Inflammatory macrophage (primary cell): ENCODE measurements around the gene SMYD2.

Experiments
- DNase-seq, 2 donors: peaks; one replicate each; pipeline ENCODE4 v3.0.0-alpha.2; 2020 to 2022

The SMYD2 gene

DNA sequence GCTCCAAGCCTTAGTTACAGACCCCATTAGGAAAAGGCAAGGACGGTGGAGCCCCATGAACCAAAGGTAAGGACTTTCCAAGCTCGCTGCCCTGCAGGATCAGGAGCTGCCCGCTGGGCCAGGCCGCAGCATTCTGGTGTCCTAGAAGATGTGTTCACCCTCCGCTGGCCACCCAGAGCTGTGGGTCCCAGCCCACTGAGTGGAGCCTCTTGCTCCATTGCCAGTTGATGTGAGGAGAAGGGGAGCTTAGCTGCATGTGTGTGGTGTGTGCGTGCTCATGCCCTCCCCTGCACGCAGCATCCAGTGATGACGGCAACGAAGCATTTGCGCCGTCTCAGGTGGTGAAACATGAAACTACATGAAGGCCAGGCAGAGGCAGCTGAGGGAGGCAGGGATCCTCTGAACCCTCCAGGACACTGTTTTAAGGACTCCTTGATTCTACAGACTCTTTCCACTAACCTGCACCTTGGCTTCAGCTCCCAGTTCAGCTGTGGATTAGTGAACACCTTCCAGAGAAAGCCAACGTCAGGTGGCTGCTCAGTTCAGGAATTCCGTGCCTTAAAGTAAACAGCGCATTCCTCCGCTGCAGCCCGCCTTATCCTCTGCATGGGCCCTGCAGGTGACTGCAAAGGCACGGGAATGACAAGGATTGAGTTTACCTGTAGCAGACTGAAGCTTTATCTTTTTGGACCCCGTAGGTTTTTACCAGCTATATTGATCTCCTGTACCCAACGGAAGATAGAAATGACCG lies 48.7 kb downstream of the SMYD2 start:
- DNase-seq: no peak

DNA sequence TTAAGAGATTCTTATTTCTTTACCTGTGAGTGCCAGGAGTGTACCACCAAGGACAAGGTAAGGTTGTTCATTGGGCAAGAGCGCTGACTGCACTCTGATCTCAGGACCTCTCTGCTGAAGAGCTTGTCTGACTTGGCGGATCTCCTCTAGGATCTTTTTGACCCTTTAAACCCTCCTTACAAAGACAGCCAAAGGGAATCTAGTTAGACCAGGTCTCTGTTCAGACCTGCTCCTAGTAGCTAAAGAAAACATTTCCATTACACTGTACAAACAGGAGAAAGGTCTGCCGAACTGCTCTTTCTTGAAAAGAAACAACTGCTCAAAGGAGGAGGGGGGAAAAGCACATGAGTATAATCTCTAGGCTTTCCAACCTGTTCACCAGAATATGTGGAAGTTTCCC lies 49.3 kb downstream of the SMYD2 start:
- no peak for DNase-seq

DNA sequence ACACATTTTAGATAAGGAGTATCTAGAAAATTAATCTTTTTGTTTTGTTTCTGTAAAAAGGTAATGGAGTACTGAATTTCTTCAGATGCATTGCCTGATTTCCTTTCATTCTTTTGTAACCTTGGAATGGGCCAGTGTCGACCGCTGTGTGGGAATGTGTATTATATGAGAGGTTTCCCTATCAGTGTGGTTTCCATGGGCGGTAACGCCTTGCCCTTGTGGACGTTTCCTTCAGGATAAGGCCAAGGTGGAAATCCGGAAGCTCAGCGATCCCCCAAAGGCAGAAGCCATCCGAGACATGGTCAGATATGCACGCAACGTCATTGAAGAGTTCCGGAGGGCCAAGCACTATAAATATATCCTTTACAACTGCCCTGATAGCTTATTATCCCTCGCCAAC lies 49.8 kb downstream of the SMYD2 start:
- no peak for DNase-seq

DNA sequence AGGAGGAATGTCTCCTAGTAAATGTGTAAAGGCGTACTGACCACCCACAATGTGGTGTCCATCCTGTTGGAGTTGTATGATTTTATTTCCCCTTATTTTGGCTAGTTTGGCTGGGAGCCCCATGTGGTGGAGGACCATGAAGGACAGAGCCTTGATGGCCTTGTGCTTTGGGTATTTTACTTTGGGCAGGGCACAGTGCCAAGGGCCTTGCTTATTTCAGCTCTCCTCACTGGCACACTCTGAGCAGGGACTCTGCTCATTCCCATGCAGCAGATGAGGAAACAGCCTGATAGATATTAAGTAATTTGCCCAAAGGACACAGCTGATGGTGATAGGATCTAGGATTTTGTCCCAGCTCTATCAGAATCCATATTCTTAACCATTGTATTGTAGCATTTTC lies 50.2 kb downstream of the SMYD2 start:
- DNase-seq: no peak

DNA sequence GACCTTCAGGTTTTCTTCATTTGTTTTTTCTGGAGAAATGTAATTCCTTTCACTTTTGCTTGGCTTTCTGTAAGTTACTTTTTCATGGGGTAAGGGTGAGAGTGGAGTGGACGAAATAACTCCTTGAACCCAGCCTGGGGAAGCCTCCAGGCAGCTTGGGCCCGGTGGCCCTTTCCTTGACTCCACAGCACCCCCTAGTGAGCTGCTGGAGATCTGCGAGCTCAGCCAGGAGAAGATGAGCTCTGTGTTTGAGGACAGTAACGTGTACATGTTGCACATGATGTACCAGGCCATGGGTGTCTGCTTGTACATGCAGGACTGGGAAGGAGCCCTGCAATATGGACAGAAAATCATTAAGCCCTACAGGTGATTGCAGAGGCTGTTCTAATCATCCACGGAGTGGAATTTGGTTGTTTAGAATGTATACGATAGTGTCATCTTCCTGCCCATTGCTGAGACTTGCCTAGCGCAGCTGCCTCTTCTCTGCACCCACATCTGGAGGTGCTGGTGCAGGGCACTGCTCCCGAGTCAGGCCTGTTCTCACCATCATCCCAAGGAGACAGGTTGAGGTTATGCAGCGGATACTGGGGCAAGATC lies 51.0 kb downstream of the SMYD2 start:
- peak; percentile 57 to 59 for DNase-seq

DNA sequence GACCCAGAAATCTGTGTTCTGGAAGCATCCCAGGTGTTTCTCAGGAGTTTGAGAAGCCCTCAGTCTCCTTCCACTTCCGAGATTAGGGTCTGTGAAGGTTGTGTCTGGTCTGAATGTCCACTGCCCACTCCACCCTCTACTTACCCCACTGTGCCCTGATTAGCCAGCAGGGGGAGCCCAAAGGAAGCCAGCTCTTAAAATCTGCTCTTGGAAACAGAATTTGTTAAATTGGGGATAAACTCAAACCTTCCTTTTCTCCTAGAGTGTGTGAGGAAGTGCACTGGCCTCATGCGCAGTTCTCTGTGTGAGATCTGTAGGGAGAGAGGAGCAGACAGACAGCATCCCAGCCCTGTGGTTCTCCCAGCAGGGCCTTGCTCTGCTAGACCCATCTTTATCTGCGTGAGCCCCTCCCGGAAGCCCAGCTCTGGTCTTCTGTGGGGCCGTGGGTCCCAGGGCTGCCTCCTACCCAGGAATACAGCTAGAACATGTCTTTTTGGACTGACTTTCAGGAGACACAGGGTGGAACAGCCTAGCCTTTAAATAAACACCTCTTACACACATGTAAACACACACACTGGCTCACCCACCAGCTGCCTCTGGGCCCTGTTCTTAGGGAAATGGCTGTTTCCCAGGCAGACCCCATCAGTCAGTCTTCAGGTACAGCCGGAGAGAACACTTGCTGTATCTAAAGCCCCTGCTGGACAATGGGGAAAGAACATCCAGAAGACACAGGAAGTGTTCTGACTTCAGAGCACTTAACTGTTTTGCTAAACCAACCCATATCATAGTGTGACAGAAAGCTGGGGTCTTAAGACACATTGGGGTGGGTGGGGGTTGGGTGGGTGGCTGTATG lies 52.2 kb downstream of the SMYD2 start:
- peak; percentile 14 to 37 for DNase-seq

DNA sequence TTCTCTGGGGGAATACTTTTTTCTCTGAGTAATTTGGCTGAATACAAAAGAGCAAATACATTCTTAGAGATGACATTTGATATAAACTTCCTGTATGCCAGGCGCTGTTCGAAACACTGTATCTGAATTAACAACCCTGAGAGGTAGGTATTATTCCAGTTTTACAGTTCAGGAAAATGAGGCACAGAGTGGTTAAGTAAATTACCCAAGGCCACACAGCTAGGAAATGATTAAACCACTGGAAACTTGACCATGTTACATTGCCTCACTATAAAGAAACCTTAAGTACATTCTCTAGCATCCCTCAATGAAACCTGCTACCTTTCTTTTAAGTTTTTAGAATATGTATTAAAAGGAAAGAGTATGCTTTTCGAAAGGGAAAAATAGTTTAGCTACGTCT lies 54.6 kb downstream of the SMYD2 start:
- no peak for DNase-seq

DNA sequence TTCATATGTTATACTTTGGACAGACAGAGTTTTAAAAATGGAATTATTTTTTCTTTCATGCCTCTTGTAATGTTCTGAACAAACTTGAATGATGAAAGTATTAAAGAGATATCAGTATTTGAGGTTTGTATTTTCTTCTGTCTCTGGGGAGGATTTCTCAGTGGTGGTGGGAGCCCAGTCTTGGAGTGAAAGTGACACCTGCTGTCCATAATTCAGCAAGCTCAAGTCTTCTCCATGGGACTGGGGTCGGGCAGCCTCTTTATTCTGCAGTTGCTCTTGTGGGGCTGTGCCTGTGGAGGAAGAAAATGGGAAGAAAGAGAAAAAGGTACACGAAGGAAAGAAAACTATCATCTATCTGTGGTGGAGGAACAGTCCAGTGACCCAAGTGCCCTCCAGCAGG lies 56.1 kb downstream of the SMYD2 start:
- DNase-seq: no peak

DNA sequence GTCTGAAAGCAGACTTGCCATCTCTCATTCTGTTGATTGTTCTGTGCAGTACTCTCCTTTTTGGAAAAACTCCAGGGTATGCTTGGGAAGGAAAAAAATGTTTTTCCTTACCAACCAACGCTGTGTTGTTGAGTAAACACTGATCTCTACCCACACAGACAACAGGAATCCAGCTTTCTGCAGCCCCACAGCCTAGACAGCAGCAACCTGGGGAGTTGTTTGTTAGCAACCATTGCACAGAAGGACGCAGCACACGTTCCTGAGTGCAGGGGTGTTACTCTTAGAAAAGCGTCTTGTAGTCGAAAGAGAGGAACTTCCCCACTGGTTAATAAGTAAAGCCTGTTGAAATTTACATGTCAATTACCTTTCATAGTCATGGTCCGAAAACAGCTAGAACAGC lies 56.6 kb downstream of the SMYD2 start:
- DNase-seq: no peak

DNA sequence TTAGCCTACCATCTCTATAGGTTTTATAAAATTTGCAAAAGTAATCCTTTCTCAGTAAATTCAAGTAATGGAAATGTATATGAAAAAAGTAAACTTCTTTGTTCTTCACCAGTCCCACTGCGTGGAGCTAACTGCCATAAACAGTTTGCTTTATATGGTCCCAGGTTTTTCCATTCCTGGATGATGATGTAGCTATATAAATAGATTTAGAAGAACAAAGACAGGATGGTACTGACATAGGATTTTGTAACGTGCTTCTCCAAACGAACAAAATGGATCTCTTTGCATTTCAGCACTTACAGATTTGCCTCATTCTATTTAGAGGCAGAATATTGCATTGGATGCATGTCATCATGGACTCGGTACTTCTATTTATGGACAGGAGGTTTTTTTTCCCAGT lies 57.3 kb downstream of the SMYD2 start:
- no peak for DNase-seq

DNA sequence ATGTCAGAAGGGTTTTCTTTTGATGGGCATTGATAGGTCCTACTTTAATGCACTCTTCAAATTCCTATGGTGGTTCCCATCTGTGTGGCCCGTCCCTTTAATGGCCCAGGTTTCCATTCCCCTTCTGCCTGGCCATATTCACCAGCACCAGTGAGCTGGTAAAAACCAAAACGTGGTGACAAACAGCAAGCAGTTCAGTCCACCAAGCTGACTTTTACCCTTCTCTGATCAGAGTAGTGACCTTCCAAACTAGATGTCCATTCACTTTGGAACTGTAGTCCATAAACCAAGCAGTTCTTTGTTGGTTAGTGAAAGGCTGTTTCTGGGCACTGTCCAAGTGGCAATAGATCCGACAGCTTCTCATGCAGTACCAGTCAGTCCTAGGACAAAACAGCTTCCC lies 60.5 kb downstream of the SMYD2 start:
- DNase-seq: no peak

DNA sequence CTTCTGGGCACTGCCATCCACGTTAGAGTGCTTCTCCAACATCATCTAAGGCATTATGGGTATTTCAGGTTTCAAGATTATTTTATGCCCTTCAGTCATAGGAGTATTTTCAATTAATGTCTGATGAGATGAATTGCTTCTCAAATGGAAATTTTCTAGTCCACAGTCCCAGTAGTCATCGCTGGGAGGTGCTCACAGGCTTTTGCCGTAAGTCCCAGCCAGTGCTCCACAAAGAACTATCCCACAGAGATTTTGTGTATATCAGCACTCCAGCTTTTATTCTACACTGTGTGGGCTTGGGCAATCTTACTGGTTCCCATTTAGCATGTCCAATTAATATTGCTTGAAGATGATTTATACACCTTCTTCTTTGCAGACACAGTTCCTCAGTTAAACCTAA lies 61.0 kb downstream of the SMYD2 start:
- no peak for DNase-seq

DNA sequence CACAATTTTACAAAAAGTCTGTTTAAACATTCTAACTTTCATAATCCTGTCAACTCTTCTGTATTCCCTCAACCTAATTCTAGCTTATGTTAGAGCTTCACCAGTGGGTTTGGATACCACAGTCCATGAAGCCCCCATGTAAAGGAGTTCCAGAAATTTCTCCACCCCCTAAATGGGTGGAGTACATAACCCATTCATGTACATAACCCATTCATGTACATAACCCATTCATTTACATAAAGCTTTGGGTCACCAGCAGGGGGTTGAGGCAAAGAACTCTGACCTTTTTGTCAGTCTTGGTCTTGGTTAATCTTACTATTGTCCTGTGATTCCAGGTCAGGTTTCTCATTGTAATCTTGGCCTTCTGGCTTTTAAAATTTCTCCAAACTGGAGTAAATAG lies 61.6 kb downstream of the SMYD2 start:
- DNase-seq: no peak

DNA sequence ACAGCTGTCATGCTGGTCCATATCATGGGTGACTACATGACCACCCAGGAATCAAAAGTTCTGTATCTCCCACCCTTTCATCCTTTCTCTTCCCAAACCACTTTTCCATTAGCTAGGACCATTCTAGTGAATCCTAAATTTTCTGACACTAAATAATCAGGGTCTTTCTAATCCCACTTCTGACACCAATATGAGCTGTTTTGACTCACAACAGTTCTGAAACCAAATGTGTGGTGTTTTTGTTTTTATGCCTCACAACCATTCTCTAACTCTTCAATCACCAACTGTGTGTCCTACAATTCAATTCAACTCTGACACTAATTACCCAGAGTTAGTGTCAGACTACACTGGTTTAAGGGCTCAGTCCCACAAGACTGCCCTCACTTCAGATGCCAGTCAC lies 63.9 kb downstream of the SMYD2 start:
- DNase-seq: no peak

DNA sequence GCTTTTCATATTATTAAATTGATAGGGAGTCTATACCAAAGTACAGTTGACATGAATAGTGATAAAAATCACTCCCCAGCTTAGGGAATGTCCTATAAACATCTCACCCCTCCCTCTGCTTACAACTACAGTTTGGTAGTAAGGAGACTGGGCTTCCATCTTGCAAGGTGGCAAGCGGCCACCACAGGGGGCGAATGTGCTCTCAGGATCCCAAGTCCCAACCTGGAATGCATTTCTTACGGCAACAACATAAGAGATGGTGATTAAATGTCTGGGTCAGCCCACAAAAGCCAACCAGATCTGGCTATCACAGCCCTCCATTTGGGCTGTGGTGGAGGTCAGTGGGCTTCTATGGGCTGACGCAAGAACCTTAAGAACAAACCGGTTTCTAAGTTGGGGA lies 68.0 kb downstream of the SMYD2 start:
- no peak for DNase-seq

DNA sequence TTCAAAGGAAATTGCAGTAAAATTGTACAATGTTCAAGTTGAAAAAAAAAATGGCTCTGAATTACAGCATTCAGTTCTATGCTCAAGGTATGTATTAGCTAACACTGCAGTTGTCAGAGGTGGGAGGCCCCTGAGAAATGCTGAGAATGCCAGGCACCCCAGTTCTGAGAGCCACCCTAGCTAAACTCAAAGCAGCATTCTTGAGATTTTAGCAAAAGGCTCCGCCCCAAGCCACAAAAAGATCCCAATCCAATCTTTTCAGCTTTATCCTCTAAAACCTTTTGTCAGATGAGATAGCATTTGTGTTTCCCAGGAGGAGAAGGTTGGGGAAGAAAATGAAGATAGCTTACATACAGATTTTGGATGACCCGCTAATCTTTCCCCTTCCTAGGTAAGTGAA lies 68.8 kb downstream of the SMYD2 start:
- DNase-seq: no peak

DNA sequence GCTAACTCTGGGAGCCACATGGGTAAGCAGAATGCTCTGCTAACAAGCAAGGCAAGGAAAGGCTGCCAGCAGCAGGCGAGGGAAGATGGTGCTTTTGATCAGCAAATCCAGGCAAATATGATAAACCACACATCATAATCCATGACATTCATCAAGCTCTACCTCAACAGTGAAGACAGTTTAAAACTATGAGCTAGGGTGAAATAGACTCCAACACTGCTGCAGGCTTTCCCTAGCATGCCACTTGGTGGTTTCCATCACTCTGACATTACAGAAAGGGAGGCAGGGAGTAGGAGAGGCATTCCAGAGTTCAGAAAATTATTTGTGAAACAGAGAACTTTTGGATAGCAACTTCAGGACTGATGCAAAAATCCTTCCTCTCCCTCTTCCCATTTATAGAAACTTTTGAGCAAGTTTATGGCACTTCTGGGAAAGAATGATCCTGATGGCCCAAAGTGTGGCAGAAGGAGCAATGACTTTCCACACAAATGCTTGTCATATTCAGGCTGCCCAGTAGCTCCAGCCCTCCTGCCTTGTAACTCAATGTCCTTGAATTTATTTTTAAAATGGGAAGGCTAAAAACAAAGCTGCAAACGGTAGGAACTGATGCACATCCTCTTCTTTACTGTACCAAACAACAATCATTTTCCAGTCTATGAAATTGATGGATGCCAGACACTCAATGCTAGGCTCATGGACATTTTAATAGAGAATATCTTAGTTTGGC lies 70.8 kb downstream of the SMYD2 start:
- no peak for DNase-seq

DNA sequence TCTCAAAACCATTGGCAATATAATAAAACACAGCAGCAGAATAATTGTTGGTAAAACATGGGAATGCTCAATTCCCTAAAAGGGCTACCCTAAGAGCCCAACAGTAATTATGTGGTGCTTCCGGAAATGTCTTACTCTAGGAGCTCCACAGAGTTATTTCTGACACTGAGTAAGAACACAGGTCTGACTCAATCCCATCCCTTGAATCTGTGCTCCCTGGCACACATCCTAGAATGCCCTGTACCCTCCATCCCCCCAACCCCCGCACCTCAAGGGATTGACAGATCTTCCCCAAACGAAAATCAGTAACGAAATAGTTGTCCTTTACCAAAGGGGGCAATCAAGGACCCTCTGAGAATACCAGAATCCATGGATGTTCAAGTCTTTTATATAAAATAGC lies 71.9 kb downstream of the SMYD2 start:
- DNase-seq: no peak

DNA sequence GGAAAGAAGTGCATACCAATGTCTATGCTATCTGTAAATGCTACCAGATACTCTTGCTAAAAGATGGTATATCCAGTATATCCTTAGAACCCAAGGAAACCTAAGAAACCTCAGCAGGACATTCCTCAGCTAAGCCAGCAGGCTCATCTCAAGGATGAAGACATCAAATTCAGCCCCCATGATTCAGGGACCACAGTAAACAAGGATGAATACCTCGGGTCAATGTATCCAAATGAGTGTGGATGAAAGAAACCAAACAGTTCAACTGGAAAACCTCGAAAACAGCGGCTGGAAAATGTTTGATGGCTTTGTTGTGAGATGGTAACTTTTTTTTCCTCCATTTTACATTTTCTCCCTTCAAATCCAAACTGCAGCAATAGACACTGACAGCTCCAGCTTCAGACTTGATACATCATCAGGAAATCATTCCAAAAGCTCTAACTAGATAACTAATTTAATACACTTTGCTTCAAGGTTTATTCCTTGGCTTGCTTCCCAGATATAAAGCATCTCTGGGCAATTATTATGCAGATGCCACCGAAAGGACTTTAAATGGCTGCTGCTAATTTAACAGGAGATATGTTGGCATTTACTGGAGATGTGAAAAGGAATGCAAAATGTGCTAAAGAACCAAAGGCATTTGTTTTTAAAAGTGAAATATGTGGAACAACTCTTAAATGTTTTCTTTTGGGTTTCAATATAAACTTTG lies 73.6 kb downstream of the SMYD2 start:
- DNase-seq: no peak

DNA sequence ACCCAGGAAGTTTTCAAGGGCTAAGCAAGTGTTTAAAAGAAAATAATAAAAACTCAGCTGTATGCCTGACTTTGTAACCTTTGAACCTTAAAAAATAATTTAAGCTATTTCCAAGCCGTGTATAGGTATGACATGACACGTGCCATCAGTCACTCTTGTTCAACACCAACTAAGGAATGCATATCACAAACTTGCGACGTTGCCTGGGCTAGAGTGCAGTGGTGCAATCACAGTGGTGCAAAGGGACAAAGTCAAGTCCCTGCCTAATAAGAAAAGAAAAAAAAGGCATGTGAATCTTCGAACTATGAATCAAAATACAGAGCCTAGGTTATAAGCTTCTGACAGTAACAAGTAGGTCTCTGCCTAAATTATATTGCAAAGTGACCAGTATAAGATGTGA lies 79.2 kb downstream of the SMYD2 start:
- no peak for DNase-seq

DNA sequence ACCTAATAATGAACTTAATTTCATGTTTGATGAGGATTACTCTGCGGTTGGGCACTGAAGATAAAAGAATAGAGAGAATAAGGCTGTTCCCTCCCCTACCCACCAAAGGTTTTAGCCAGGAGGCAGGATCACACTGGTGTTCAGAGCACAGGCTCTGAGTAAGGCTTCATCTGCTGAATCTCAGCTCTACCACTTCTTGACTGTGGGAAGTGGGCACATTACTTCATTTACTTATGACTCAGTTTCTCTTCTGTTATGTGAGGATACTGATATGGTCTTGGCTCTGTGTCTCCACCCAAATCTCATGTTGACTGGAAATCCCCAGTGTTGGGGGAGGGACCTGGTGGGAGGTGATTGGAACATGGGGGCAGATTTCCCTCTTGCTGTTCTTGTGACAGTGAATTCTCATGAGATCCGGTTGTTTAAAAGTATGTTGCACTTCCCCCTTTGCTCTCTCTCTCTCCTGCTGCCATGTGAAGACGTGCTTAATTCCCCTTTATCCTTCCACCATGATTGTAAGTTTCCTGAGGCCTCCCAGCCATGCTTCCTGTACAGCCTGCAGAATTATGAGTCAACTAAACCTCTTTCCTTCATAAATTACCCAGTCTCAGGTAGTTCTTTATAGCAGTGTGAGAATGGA lies 79.7 kb downstream of the SMYD2 start:
- DNase-seq: peak in 1 of 2 donors; percentile 23

DNA sequence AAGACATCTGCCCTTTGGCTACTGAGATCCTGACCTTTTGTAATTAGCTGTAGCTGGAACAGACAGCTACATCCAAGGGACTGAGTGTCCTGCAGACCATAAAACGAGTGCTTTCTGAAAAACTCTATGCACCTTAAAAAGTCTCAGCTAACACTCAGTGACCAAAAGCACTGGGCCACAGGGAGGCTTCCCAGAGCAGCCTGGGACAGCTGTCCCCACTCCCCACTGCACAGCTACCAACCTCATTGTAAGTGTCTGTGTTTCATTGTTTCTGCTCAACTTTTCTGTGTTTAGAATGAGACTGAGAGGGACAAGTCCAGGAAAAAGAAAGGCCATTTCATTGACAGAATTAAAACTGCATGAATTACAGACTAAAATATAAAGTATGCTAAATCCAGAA lies 80.7 kb downstream of the SMYD2 start:
- no peak for DNase-seq
